Stimulated activated CD4-positive, alpha-beta T cell treated with anti-CD3 and anti-CD28 coated beads, Interleukin-2, amount 100 ng/mL, for 24 hours (primary cell): ENCODE measurements around the gene FAM25C.
"Not testable (repeated sequence)": the region's sequence is repeated elsewhere in the genome, so short reads cannot be mapped to it uniquely, and the experiment has no call there.

ENCODE experiments used
- DNase-seq, 2 donors: peaks; one replicate each; pipeline ENCODE4 v3.0.0-alpha.2; 2020

The FAM25C gene

DNA sequence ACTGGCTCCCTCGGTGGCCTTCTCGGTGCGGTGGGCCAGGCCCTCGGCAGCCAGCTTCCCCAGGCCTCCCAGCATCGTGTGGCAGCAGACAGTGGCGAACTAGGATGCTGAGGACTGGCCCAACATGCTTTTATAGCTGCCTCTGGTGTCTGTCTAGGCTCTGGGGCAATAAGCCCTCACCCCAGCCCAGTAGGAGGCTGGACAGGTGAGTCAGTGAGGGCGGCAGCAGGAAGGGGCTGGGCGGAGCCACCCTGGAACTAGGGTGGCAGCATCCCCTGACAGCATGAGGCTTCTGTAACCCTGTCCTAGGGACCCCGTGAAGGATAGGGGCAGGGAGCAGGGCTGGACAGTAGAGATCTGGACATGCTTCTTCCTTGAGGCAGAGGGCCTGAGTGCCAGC lies at the start of gene FAM25C:
Gene FAM25C (minus strand): TSS at position 101 of the 400 bp plus-strand sequence. CDS start 26 bp downstream, at position 75.
- DNase-seq, result not testable (repeated sequence)

DNA sequence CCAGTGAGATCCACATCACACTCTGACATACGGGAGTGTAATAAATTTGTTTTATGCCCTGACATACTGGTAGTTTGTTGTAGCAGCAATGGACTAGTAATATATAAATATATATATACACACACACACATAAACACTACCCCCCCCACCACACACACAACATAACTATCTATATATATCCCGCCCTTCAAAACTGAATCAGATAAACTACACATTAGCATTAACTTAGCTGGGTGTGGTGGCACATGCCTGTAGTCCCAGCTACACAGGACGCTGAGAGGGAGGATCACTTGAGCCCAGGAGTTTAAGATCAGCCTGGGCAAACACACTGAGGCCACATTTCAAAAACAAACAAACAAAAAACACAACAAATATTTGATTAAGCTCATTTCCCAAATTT lies 45.0 kb upstream of the FAM25C start:
- DNase-seq, result not testable (repeated sequence)

DNA sequence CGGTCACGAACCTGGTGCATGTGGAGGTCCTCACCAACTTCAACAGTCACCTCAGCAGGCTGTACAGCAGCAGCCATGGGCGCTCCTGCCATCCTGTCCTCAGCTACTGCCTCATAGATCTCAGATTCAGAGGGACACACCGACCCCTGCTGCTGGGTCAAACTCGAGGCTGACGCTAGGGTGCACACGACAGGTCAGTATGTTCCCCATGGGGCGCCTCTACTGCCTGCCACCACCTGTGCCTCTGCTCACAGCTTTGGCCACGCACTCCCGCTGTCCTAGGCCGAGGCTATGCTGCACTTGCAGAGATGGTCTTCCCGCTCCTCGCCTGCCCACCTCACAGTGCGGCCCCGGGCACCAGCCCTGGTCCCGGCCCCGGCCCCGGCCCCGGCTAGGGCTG lies 31.8 kb upstream of the FAM25C start:
- DNase-seq, result not testable (repeated sequence)

DNA sequence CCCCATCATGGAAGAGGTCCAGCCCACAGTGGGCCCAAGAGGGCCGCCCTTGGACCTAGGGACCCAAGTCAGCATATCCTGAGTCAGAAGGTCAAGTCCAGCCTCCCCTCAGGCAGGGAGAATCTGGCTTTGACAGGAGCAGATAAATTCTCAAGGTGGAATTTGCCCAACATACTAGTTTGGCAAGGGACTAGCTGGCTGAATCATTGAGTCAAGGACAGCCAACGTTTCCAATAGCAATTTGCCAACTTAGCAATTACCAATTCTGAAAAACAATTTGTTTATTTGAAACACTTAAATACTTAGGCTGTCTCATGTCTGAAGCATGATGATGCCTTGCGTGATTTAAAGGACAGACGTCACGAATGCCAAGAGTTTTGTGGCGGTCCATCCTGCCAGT lies 2.7 kb upstream of the FAM25C start:
- DNase-seq, result not testable (repeated sequence)

DNA sequence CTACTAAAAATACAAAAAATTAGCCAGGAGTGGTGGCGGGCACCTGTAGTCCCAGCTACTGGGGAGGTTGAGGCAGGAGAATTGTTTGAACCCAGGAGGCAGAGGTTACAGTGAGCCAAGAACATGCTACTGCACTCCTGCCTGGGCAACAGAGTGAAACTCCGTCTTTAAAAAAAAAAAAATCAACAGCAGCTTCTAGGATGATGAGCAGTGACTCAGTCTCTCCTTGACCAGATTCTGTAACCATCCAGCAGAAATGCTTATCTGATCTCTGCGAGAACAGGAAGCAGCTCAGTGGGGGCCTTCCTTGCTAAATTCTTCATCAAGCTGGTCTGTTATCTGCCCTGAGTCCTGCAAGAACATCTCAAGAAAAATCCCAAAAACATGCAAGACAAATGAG lies 5.5 kb downstream of the FAM25C start:
- DNase-seq, result not testable (repeated sequence)

DNA sequence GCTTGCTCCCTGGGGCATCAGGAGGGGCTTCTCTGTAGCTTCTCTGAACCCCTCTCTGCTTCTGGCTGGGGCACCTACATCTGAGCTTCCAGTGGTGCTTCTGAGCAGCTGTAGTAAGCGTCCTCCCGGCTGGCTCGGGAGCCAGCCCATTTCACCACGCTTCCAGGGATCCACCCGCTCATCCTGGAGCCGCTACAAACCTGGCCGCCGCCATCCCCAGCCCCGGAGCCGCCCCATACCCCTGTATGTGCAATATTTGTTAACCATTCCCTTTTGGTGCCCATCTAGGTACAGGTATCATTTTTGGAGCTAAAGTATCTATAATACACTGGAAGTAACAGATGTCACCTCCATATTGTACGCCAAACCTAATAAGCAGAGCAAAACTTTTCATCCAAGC lies 7.0 kb downstream of the FAM25C start:
- DNase-seq, result not testable (repeated sequence)

DNA sequence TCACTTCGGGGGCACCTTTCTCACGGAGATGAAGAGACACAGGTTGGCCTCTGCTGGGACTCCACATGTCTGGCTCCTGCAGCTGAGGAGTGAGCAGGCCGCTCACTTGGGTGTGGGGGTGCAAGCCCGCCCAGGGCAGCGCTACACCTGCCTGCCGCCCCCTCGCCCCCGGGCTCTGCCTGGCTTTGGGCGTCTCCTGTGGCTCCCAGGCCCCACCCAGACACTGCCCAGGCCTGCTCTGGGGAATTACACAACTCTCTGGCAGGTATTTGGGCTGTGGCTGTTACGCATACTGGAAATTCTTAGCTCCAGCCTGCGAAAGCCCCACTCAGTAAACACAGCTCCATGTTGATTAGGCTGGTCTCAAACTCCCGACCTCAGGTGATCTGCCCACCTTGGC lies 7.9 kb downstream of the FAM25C start:
- DNase-seq, result not testable (repeated sequence)

DNA sequence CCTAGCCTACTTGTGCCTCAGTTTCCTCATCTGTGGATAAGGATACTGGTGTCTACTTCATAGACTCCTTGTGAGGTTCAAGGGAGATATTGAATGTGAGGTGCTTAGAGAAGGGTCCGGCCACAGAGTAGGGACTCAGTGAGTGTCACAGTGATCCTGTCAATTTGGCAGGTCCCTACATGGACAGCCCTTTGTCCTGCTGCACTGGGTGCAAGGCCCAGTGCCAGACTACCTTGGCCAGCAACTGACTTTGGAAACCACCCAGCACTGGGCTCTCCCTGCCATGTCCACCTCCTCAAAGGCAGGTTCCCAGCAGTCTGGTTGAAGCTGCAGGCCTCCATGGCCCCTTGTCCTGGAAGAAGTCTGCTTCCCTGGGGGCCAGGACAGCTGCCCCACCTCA lies 9.5 kb downstream of the FAM25C start:
- not testable (repeated sequence) for DNase-seq

DNA sequence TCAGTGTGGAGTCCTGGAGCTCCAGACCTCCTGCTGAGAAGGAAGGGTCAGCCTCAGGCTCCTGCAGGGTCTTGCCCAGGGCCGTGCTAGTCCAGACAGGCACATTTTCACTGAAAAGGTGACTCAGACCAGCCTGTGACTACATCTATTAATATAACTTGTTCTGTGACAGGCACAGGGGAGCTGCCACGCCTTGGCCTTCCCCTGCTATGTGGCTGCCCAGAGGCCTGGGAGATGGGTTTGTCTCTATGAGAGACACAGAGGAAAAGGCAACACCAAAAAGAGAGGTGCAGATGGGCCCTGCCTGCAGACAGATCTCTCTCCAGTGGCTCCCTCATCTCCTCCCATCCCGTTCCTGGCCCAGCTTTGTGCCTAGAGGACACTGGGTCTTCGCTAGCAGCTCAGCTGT lies 10.0 kb downstream of the FAM25C start:
- DNase-seq, result not testable (repeated sequence)

DNA sequence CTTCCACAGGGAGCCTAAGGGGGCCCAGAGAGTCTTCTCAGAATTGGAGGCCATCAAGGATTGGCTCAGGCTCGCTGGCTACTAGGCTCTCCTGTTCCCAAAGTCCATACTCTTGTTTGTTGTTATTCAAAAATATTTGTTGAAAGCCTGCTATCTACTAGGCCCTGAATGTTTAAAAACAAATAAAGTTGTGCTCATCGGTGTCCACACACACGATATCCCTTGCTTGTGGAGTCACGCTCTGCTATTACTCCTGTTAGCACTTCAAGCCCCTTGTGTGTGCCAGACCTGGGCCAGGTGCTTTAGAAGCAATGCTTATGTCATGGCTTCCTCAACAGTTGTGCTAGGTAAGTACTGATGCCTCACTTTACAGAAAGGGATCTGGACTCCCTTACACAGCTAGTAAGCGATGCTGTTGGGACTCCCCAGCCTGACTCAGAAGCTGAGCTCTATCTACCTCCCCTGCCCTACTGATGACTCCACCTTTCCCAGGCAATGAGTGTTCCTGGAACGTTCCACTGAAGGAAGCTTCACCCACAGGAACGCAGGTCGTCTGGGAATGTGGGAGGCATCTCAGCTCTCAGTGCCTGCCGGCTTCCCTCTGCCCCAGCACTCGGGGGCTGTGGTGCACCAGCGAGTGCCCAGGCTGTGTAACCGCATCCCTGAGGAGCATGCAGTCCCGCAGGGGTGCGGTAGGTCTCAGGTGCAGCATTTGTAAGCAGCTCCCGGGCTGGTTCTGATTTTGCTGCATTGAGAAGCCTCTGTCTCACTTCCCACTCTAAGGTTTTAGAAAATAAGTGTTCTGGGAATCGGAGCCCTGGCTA lies 10.7 kb downstream of the FAM25C start:
- DNase-seq, result not testable (repeated sequence)

DNA sequence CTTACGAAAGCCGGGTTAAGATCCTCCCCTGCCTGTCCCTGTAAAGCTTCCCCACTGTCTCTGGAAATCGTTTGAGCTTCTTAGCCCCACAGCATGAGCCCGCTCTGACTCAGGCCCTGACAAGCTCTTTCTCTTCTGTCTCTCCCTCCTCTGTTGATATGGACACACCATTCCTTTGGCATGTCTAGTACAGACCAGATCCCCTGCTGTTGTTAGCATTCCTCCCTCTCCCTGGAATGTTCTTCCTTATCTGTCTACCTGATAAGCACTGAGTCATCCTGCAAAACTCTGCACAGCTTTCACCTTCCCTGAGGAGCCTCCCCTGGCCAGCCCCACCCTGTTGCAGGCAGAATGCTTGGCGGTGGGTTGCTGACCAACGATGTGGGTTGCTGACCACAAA lies 11.6 kb downstream of the FAM25C start:
- DNase-seq, result not testable (repeated sequence)

DNA sequence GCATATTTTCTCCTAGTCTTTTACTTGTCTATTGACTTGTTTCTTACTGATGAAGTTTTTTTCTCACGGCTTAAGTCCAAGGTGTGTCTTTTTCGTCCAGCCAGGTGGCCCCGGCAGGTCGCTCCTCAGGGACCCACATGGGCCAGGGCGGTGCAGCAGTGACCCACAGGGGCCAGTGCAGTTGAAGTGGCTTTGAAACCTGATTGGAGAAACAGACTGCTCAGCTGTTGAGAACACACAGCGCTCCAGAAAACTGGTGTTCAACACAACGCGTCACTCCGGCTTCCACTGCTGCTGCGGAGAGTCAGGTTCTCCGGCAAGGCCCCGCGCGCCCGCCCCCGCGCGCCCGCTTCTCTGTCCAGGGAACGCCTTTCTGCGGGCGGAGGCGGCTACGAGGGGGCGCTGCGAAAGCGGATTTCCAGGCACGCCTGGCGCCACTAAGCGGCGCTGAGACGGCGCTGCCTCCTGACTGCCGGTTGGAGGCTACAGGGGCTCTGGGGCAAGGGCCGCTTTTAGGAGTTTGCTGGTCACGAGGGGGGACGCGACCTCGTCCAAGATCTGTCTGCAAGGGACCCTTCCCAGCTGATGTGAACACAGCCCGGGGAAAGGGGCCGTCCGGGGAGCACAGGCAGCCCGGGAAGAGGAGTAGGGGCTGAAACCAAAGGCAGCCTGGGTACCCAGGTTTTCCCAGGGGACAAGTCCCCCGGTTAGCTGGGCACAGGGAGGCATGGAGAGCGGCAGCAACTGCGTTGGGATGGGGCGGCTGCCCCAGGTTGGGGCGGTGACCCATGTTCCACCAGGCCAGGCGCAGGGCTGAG lies 13.0 kb downstream of the FAM25C start:
- DNase-seq, result not testable (repeated sequence)

DNA sequence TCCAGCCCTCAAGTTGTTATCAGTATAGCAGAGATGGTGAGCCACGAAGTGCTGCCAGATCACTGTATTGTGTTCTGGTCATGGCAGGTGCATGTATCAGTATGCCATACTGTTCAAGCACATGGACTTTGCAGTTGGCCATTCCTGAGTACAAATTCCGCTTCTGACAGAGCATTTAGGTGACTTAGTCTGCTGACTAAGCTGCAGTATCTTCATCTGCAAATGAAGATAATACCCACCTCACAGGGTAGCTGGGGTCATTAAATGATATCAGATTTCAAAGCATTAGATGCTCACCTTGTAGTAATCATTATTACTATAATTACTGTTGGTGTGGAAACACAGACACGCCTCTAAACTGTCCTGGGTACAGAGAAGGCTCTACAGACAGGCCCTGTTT lies 24.2 kb downstream of the FAM25C start:
- not testable (repeated sequence) for DNase-seq

DNA sequence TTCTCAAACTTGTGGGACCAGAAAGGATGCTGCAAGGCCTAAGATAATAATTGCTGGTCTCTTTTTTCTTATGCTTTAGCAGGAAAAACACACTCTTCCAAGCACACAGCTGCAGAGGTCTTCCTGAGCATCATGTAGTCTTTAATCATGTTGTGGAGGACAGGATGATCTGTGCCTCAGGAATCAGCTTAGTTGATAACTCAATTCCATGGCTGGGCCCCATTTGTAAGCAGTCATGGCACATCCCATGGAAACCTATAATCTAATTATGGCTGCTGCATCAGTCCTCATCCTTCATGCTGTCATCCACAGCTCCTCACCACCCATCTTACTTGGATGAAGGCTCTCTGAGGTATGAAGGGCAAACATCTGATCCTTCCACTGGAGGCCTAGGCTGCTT lies 26.5 kb downstream of the FAM25C start:
- DNase-seq, result not testable (repeated sequence)

DNA sequence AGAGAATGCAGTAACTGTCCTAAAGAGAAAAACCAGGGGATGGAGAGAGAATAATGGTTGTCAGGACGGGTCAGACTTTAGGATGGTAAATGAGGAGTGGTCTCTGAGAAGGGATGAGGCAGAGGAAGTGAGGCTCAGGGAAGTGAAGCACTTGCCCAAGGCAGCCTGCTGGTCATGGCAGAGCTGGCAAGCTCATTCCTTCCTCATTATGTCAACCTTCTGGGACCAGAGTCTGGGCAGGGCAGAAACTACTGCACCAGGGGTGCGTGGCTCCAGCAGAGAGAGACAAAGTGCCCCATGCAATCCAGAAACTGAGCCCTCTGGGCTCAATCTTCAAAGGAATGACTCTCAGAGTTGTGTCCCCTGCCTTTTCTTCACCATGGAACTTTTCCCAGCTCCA lies 27.5 kb downstream of the FAM25C start:
- not testable (repeated sequence) for DNase-seq

DNA sequence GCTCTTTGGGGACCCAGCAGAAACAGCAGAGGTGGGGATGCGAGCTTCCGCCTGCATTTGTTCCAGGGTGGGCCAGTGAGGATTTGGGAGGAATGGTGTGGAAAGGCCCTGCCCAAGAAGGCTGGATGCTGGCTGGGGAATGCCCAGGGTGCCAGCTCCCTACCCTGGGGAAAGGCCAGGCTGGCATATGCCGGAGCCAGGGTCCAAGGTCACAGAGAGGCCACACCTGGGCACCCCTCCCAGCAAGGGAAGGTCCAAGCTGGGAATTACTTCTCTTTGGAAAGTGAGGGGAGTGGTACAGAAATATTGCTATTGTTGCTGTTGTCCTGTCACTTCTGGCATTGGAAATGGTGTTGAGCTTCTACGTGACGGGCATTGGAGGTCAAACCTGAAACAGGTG lies 28.0 kb downstream of the FAM25C start:
- not testable (repeated sequence) for DNase-seq

DNA sequence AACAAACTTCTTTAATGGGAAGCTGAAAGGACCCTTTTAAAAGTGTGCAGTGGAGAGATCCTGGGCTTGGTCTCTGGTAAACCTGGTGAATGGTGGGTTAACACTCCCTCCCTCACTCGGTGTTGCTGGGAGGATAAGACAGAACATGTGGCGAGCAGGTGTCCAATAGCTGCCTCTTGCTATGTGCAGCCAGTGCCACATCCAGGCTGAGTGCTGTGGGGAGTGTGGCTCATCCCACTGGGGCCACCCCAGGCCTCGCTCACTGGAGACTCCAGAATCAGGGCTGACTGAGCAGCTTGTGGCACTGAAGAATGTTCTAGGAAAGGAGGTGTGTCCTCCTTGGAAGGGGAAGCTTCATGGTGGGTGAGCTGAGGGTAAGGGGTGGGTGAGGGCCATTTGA lies 29.5 kb downstream of the FAM25C start:
- not testable (repeated sequence) for DNase-seq

DNA sequence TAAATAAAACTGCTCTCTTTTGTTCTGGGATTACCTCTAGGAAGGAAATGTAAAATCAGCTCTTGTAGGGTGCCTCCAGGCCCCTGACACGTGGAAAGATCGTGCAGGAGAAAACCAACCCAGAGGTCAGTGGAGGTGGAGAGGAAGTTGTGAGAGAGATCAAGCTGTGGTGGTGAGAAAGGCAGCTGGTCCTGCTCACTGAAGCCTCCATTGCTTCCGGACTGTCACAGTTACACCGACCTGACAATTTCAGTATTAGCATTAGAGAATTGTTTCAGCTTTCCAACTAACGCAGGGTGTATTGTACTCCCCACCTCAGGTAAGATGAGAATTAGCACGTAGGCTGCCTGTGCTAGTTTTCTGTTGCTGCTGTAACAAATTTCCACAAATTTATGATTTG lies 30.6 kb downstream of the FAM25C start:
- DNase-seq, result not testable (repeated sequence)

DNA sequence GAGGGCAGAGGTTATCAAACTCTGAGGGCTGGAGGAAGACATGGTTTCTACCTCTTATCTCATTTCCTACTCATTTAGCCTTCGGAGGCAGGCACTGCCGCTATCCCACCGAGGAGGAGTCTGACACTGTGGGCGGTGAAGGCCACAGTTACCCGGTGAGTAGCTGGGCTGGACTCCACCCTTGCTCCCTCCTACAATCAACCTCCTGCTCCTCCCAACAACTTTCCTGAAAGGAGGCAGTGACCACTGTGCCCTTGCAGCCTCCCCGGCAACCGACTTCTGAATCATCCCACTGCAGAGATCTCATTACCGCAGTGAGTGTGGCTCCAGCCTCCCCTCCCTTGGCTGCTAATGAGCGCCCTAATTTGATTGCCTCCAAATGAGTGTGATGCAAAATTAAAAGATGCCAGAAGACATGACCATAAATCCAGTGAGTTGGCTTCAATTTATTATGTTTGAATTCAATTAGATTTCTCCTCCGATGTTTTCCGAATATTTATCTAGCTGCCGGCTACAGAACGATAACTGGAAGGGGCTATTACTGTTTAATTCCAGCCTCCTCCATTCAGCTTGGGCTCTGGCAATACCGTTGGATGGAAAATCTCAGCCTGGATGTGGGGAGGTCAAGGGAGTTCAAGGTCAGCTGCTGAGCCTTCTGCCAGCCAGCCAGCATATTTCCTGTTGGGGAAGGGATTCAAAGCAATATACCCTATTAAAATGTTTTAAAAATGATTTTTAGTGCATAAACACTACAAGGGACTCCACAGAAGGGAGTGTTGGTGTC lies 35.1 kb downstream of the FAM25C start:
- DNase-seq, result not testable (repeated sequence)

DNA sequence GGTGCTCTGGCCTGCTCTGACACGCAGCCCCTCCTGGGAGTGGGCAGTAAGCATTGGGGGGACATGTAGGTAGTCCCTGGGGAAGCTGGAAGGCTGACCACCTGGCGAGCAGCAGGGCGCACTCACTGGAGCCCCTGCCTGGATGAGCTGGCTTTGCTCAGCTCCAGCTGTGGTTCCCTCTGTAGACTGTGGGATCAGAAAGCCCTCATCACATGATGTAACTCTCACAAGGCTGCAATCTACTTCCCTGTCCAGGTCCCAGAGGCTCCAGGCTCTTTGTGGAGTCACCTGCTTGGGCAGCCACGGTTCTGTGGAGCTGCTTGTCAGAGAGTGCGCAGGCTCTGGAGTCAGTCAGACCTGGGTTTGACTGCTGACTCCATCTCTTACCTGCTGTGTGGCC lies 36.8 kb downstream of the FAM25C start:
- DNase-seq, result not testable (repeated sequence)

DNA sequence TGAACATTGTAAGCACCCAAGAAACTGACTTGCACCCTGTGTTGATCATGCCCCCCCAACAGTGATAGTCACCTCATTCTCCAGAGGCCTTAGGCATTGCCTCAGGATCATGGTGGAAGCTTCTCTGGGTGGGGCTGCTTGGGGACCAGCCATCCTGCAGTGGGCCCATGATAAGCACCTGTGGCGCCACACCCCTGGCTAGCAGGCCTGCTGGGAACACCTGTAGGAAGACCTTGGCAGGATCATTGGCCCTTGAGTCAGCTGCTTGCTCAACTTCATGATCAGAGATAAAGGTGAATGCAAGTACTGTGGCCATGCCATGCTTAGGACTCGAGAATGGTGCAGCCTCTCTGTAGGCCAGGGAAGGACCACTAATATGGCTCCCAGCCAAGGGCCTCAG lies 38.9 kb downstream of the FAM25C start:
- not testable (repeated sequence) for DNase-seq

DNA sequence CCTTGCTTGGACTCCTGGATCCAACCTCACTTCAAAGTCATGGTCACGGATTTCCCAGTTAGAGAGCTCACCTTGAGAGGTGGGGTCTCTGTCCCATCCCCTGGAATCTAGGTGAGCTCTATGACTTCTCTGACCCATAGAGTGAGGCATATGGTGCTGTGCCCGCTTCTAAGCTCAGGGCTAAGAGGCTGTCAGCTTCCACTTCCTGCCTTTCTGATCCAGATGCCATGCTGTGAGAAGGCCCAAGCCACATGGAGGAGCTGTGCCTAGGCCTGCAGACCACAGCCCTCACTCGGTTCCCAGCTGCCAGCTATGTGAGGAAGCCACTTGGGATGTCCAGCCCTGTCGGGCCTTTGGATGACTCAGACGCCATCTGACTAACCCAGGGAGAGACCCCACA lies 39.9 kb downstream of the FAM25C start:
- DNase-seq, result not testable (repeated sequence)

DNA sequence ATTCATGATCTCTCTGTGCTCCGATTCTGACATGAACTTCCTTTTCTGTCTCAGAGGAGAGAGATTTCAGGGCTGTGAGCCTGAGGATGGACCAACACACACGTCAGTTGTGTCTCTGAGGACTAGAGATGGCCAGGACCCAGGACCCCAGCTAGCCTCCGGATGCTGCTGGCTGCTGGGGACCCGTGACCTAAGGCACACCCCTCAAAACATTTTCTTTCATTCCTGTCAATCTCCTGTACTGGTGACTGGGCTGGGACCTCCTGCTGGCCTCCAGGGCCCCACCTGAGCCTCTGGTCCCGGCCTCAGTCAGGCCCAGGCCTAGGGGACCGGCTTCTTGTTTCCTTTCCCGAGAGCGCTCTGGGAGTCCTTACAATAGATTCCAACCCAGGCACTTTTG lies 42.4 kb downstream of the FAM25C start:
- not testable (repeated sequence) for DNase-seq
